SK-N-SH (cell line): Measurements from ENCODE around the gene COX5B.

Experiments used
- CHD2 ChIP-seq: fragments of 150-350 bp; IDR thresholded peaks from 2 replicates; pipeline ENCODE4 v1.6.1; 2018; ENCODE audit warnings: low read length; ENCODE audit not compliant: partially characterized antibody
- EP300 ChIP-seq, 2 experiments: IDR thresholded peaks; 2 replicates each; pipeline versions ENCODE4 v1.4.0 to v1.6.1; 2012; ENCODE audit warnings: borderline replicate concordance in 1 of 2, low read depth in 1 of 2, low read length in 1 of 2
- EZH2phosphoT487 ChIP-seq: fragments of 200-600 bp; sonication (generic); IDR thresholded peaks from 2 replicates; pipeline ENCODE4 v1.6.1; 2017; ENCODE audit warnings: low read depth, mixed run types, mild to moderate bottlenecking, antibody characterized with exemption, moderate library complexity, borderline replicate concordance
- JUND ChIP-seq: IDR thresholded peaks from 2 replicates; pipeline ENCODE4 v1.4.0; 2012
- POLR2AphosphoS5 ChIP-seq: IDR thresholded peaks from 2 replicates; pipeline ENCODE4 v1.6.1; 2012; ENCODE audit warnings: low read depth, low read length
- RXRA ChIP-seq: IDR thresholded peaks from 2 replicates; pipeline ENCODE4 v1.4.0; 2012; ENCODE audit warnings: low read depth, mild to moderate bottlenecking, borderline replicate concordance
- TEAD4 ChIP-seq: IDR thresholded peaks from 2 replicates; pipeline ENCODE4 v1.4.0; 2012; ENCODE audit warnings: mild to moderate bottlenecking, borderline replicate concordance; ENCODE audit not compliant: insufficient read depth
- TF ChIP-seq, protein P1 (sequence below): fragments of 200-600 bp; sonication (generic); IDR thresholded peaks from 2 replicates; pipeline ENCODE4 v1.6.1; 2017; ENCODE audit warnings: antibody characterized with exemption, mild to moderate bottlenecking, moderate library complexity
- TF ChIP-seq, protein P2 (sequence below): IDR thresholded peaks from 2 replicates; pipeline ENCODE4 v1.6.1; 2012; ENCODE audit warnings: mild to moderate bottlenecking, low read depth, low read length, moderate library complexity

DNA sequence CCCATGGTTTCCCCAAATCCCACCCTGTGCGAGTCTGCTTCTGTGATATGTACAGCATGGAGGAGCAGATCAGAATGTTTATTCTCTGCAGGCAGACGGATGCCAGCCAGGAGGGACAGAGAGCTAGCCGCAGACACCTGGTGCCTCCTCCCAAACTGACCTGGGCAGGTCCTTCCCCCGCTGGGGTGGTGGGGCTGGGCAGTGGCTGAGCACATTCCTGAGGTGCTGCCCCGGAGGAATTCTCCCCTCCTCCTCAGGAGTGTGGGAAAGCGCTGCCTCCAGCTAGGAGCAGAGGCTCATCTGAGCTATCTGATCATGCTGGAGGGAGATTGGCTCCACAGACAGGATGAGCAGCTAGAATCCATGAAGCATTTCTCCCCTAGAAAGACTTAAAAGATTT, 45.3 kb downstream of the COX5B start:
- TF ChIP-seq EP300 (IDR thresholded peaks at IDR 0.05; ENCODE audit: borderline replicate concordance in 1 of 2, low read depth in 1 of 2, low read length in 1 of 2) (no peak), EZH2phosphoT487 (no peak), POLR2AphosphoS5 (no peak), RXRA (no peak), CHD2 (no peak), JUND (no peak), TEAD4 (no peak)
- TF ChIP-seq, protein P1, sequence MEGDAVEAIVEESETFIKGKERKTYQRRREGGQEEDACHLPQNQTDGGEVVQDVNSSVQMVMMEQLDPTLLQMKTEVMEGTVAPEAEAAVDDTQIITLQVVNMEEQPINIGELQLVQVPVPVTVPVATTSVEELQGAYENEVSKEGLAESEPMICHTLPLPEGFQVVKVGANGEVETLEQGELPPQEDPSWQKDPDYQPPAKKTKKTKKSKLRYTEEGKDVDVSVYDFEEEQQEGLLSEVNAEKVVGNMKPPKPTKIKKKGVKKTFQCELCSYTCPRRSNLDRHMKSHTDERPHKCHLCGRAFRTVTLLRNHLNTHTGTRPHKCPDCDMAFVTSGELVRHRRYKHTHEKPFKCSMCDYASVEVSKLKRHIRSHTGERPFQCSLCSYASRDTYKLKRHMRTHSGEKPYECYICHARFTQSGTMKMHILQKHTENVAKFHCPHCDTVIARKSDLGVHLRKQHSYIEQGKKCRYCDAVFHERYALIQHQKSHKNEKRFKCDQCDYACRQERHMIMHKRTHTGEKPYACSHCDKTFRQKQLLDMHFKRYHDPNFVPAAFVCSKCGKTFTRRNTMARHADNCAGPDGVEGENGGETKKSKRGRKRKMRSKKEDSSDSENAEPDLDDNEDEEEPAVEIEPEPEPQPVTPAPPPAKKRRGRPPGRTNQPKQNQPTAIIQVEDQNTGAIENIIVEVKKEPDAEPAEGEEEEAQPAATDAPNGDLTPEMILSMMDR, result no peak
- TF ChIP-seq, protein P2, sequence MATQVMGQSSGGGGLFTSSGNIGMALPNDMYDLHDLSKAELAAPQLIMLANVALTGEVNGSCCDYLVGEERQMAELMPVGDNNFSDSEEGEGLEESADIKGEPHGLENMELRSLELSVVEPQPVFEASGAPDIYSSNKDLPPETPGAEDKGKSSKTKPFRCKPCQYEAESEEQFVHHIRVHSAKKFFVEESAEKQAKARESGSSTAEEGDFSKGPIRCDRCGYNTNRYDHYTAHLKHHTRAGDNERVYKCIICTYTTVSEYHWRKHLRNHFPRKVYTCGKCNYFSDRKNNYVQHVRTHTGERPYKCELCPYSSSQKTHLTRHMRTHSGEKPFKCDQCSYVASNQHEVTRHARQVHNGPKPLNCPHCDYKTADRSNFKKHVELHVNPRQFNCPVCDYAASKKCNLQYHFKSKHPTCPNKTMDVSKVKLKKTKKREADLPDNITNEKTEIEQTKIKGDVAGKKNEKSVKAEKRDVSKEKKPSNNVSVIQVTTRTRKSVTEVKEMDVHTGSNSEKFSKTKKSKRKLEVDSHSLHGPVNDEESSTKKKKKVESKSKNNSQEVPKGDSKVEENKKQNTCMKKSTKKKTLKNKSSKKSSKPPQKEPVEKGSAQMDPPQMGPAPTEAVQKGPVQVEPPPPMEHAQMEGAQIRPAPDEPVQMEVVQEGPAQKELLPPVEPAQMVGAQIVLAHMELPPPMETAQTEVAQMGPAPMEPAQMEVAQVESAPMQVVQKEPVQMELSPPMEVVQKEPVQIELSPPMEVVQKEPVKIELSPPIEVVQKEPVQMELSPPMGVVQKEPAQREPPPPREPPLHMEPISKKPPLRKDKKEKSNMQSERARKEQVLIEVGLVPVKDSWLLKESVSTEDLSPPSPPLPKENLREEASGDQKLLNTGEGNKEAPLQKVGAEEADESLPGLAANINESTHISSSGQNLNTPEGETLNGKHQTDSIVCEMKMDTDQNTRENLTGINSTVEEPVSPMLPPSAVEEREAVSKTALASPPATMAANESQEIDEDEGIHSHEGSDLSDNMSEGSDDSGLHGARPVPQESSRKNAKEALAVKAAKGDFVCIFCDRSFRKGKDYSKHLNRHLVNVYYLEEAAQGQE, result no peak
